HCT116 (cell line): ENCODE data around the gene SOX15. TPM values are rescaled to one million over a fixed set of nuclear protein-coding genes. Genes with fewer than 3 reads are reported as not detected.

Experiments used
- ATAC-seq: fragments of 200-7000 bp; cut with Tn5 transposase; 2 replicates; pipeline ENCODE4 v1.9.1; 2020; ENCODE audit warnings: mild to moderate bottlenecking, moderate library complexity
- BruUV-seq: library from RNA; stranded (reverse); fragments of 400-500 nt; replicated peaks from 2 replicates; lab custom pipeline; 2021; lab: Mats Ljungman, UMichigan
- CTCF ChIA-PET: fragments of 300-600 bp; sonication (Branson Sonifier 250); formaldehyde crosslinking; loops from one replicate; lab custom pipeline; 2021; ENCODE audit warnings: antibody characterized with exemption; lab: Charles Lee
- POLR2A ChIA-PET: fragments of 300-600, 350-600 bp; sonication (Branson Sonifier 250); formaldehyde crosslinking; loops from one replicate; lab custom pipeline; 2021; ENCODE audit warnings: antibody characterized with exemption; lab: Charles Lee
- RAD21 ChIA-PET, 2 experiments: fragments of 300-600 bp; sonication (Branson Sonifier 250); formaldehyde crosslinking; loops; one replicate each; lab custom pipeline; 2023; ENCODE audit warnings: low total read pairs in 2 of 2; ENCODE audit not compliant: uncharacterized antibody in 2 of 2, unreplicated experiment in 2 of 2, low non-redundant PET in 1 of 2; lab: Charles Lee
- DNase-seq: peaks from one replicate; pipeline ENCODE4 v3.0.0-alpha.2; 2010; ENCODE audit warnings: low read depth, low spot score
- H2AFZ ChIP-seq: fragments of 200-600 bp; shearing (Covaris generic), sonication (generic); 2 replicates; pipeline ENCODE4 v1.6.1; 2017; ENCODE audit warnings: low read depth, mixed run types, mixed read lengths, antibody characterized with exemption, low read length; ENCODE audit not compliant: poor library complexity, severe bottlenecking
- H3K27ac ChIP-seq: 2 replicates; pipeline ENCODE4 v1.5.1; 2012; ENCODE audit warnings: low read depth, low read length
- H3K27me3 ChIP-seq: fragments of 200-600 bp; sonication (generic); 2 replicates; pipeline ENCODE4 v1.6.1; 2016; ENCODE audit warnings: mixed run types, low read length, mixed read lengths; ENCODE audit not compliant: insufficient read depth
- H3K36me3 ChIP-seq, 2 experiments: fragments of 200-500 bp in 1 of 2; fragments of 200-600 bp in 1 of 2; sonication (Bioruptor generic) in 1 of 2; sonication (generic) in 1 of 2; 2 replicates each; pipeline versions ENCODE4 v1.5.1 to v1.6.1; 2014 to 2016; ENCODE audit warnings: low read length in 2 of 2, inconsistent platforms in 1 of 2, mixed read lengths in 1 of 2, mixed run types in 1 of 2; ENCODE audit not compliant: insufficient read depth in 2 of 2, control insufficient read depth in 1 of 2
- H3K4me1 ChIP-seq, 2 experiments: fragments of 200-600 bp in 1 of 2; sonication (generic) in 1 of 2; 2 replicates each; pipeline versions ENCODE4 v1.5.1 to v1.6.1; 2012 to 2017; ENCODE audit warnings: low read length in 2 of 2, inconsistent platforms in 1 of 2, mild to moderate bottlenecking in 1 of 2, mixed read lengths in 1 of 2, mixed run types in 1 of 2, moderate library complexity in 1 of 2; ENCODE audit not compliant: insufficient read depth in 2 of 2, control insufficient read depth in 1 of 2
- H3K4me2 ChIP-seq: fragments of 200-600 bp; sonication (generic); 2 replicates; pipeline ENCODE4 v1.6.1; 2017; ENCODE audit warnings: mixed run types, low read length, mixed read lengths
- H3K4me3 ChIP-seq, 2 experiments: fragments of 200-600 bp in 1 of 2; sonication (generic) in 1 of 2; replicated peaks in 1 of 2; 2 replicates each; pipeline ENCODE4 v1.5.1; 2011 to 2016; ENCODE audit warnings: low read length in 2 of 2, control low read depth in 1 of 2, low read depth in 1 of 2, mild to moderate bottlenecking in 1 of 2, mixed read lengths in 1 of 2, mixed run types in 1 of 2
- H3K79me2 ChIP-seq: fragments of 200-600 bp; sonication (generic); 2 replicates; pipeline ENCODE4 v1.6.1; 2017; ENCODE audit warnings: mild to moderate bottlenecking, mixed run types, low read length, moderate library complexity, mixed read lengths; ENCODE audit not compliant: insufficient read depth
- H3K9ac ChIP-seq: fragments of 200-600 bp; sonication (generic); 2 replicates; pipeline ENCODE4 v1.6.1; 2016; ENCODE audit warnings: low read length, mixed read lengths
- H3K9me2 ChIP-seq: fragments of 200-600 bp; sonication (generic), shearing (Covaris generic); 2 replicates; pipeline ENCODE4 v1.6.1; 2017; ENCODE audit warnings: mixed run types, mild to moderate bottlenecking, moderate library complexity; ENCODE audit not compliant: insufficient read depth
- H3K9me3 ChIP-seq, 2 experiments: fragments of 200-500 bp in 1 of 2; fragments of 200-600 bp in 1 of 2; sonication (Bioruptor generic) in 1 of 2; sonication (generic) in 1 of 2; 2 replicates each; pipeline ENCODE4 v1.6.1; 2014 to 2017; ENCODE audit warnings: low read length in 2 of 2, mixed read lengths in 2 of 2, inconsistent platforms in 1 of 2, low read depth in 1 of 2, mild to moderate bottlenecking in 1 of 2, mixed run types in 1 of 2, moderate library complexity in 1 of 2; ENCODE audit not compliant: control insufficient read depth in 1 of 2, insufficient read depth in 1 of 2
- H4K20me1 ChIP-seq: fragments of 200-600 bp; sonication (generic), shearing (Covaris generic); 2 replicates; pipeline ENCODE4 v1.6.1; 2017; ENCODE audit warnings: mixed run types, mild to moderate bottlenecking, moderate library complexity; ENCODE audit not compliant: insufficient read depth
- CEBPB ChIP-seq: IDR thresholded peaks from 2 replicates; pipeline ENCODE4 v1.6.1; 2012; ENCODE audit warnings: low read depth
- EZH2 ChIP-seq: fragments of 200-600 bp; sonication (generic); IDR thresholded peaks from 2 replicates; pipeline ENCODE4 v1.6.1; 2017; ENCODE audit warnings: antibody characterized with exemption, mixed run types
- EZH2phosphoT487 ChIP-seq: fragments of 200-600 bp; IDR thresholded peaks from 2 replicates; pipeline ENCODE4 v1.6.1; 2018; ENCODE audit warnings: antibody characterized with exemption, borderline replicate concordance
- JUND ChIP-seq: IDR thresholded peaks from 2 replicates; pipeline ENCODE4 v1.6.1; 2012
- POLR2A ChIP-seq: IDR thresholded peaks from 2 replicates; pipeline ENCODE4 v1.7.0; 2011; ENCODE audit warnings: borderline replicate concordance; ENCODE audit not compliant: insufficient read depth, insufficient read length; ENCODE audit errors: extremely low read depth
- POLR2AphosphoS5 ChIP-seq: IDR thresholded peaks from 2 replicates; pipeline ENCODE4 v1.6.1; 2011; ENCODE audit warnings: mild to moderate bottlenecking, low read depth, low read length, moderate library complexity
- RAD21 ChIP-seq: IDR thresholded peaks from 2 replicates; pipeline ENCODE4 v1.6.1; 2012; ENCODE audit warnings: low read depth, mild to moderate bottlenecking
- SIN3A ChIP-seq: IDR thresholded peaks from 2 replicates; pipeline ENCODE4 v1.6.1; 2012; ENCODE audit warnings: low read depth
- SP1 ChIP-seq: IDR thresholded peaks from 2 replicates; pipeline ENCODE4 v1.6.1; 2012; ENCODE audit warnings: low read depth
- SRF ChIP-seq: IDR thresholded peaks from 2 replicates; pipeline ENCODE4 v1.6.1; 2012; ENCODE audit warnings: low read depth
- TCF7L2 ChIP-seq: IDR thresholded peaks from 2 replicates; pipeline ENCODE4 v1.7.0; 2011; ENCODE audit warnings: borderline replicate concordance, inconsistent platforms; ENCODE audit not compliant: insufficient read depth, insufficient read length; ENCODE audit errors: extremely low read depth
- YY1 ChIP-seq: IDR thresholded peaks from 2 replicates; pipeline ENCODE4 v1.6.1; 2011; ENCODE audit warnings: low read length, low read depth, moderate library complexity, mild to moderate bottlenecking; ENCODE audit not compliant: insufficient replicate concordance; ENCODE audit errors: extremely low read depth
- ZFX ChIP-seq: fragments of 450-650 bp; IDR thresholded peaks from 2 replicates; pipeline ENCODE4 v1.6.1; 2017
- ZNF274 ChIP-seq: fragments of 200-500 bp; sonication (Bioruptor generic); IDR thresholded peaks from 2 replicates; pipeline ENCODE4 v1.6.1; 2014; ENCODE audit warnings: mild to moderate bottlenecking, low read depth, low read length, inconsistent platforms
- intact Hi-C: fragments of 100-400 bp; cut with micrococcal nuclease; formaldehyde crosslinking; loops from 2 replicates; pipeline ENCODE4 v1.10.0; 2022
- total RNA-seq: library from RNA; stranded (reverse); gene quantifications from one replicate; pipeline ENCODE4 v1.2.1, GENCODE V29; 2021; ENCODE audit not compliant: unreplicated experiment
- TF ChIP-seq, protein P1 (sequence below): IDR thresholded peaks from 2 replicates; pipeline ENCODE4 v1.6.1; 2011; ENCODE audit warnings: mild to moderate bottlenecking, low read length, moderate library complexity; ENCODE audit not compliant: insufficient replicate concordance; ENCODE audit errors: extremely low read depth
- TF ChIP-seq, protein P2 (sequence below): IDR thresholded peaks from 2 replicates; pipeline ENCODE4 v1.6.1; 2012; ENCODE audit warnings: low read depth
- TF ChIP-seq, protein P3 (sequence below), 3 experiments: fragments of 200-600 bp in 1 of 3; sonication (generic) in 1 of 3; IDR thresholded peaks in 2 of 3; conservative IDR thresholded peaks in 1 of 3; 2 replicates each; pipeline ENCODE4 v1.5.1; 2012 to 2017; ENCODE audit warnings: low read depth in 2 of 3, low read length in 2 of 3, antibody characterized with exemption in 1 of 3, borderline replicate concordance in 1 of 3, control low read depth in 1 of 3, mild to moderate bottlenecking in 1 of 3, mixed read lengths in 1 of 3, mixed run types in 1 of 3, moderate library complexity in 1 of 3; ENCODE audit not compliant: insufficient read depth in 1 of 3

Gene SOX15
- total RNA-seq, 1 experiment from 2014 or later: 0.69 TPM

DNA sequence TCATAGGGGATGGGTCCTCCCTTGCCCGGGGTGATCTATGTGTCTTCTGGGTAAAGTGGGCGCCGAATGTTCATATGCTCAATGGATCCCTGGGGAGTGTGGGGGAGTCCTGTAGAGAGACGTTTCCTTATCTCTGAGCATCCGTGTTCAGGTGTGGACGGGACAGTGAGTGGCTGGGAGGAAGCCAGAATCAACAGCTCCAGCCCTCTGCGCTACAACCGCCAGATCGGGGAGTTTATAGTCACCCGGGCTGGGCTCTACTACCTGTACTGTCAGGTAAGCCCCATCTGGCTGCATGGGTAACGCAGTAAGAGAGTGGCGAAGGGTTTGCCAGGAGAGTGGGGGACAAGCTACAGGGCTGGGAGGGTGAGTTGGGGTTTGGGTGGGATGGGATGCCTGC, 33.3 kb downstream of the SOX15 start:
- POLR2A ChIA-PET: no interaction called here

More for the DNA sequence above, 33.3 kb downstream of the SOX15 start:
- ChIA-PET RAD21 (no interaction called here), CTCF (no interaction called here)
- Histone ChIP-seq H2AFZ (no peak overlapping the region), H4K20me1 (no peaks in the 10 kb centered on the region), H3K9me3 (no peaks in the 10 kb centered on the region), H3K27ac (no peak overlapping the region), H3K4me1 (peaks cover 20 to 41% of the 10 kb centered on the region in 2 experiments), H3K36me3 (no peaks in the 10 kb centered on the region), H3K4me3 (no peak overlapping the region), H3K9me2 (no peaks in the 10 kb centered on the region), H3K27me3 (no peaks in the 10 kb centered on the region), H3K4me2 (no peak overlapping the region), H3K9ac (no peak overlapping the region), H3K79me2 (peaks cover 4% of the 10 kb centered on the region; the same call in 1 of the 2 replicates)
- no TSS peak for BruUV-seq
- intact Hi-C loops: no loop called here
- no peak for ATAC-seq
- no peak for TF ChIP-seq POLR2A
- TF ChIP-seq, protein P1, sequence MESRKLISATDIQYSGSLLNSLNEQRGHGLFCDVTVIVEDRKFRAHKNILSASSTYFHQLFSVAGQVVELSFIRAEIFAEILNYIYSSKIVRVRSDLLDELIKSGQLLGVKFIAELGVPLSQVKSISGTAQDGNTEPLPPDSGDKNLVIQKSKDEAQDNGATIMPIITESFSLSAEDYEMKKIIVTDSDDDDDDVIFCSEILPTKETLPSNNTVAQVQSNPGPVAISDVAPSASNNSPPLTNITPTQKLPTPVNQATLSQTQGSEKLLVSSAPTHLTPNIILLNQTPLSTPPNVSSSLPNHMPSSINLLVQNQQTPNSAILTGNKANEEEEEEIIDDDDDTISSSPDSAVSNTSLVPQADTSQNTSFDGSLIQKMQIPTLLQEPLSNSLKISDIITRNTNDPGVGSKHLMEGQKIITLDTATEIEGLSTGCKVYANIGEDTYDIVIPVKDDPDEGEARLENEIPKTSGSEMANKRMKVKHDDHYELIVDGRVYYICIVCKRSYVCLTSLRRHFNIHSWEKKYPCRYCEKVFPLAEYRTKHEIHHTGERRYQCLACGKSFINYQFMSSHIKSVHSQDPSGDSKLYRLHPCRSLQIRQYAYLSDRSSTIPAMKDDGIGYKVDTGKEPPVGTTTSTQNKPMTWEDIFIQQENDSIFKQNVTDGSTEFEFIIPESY: no peak
- TF ChIP-seq POLR2AphosphoS5: no peak
- TF ChIP-seq JUND: no peak
- TF ChIP-seq, protein P2, sequence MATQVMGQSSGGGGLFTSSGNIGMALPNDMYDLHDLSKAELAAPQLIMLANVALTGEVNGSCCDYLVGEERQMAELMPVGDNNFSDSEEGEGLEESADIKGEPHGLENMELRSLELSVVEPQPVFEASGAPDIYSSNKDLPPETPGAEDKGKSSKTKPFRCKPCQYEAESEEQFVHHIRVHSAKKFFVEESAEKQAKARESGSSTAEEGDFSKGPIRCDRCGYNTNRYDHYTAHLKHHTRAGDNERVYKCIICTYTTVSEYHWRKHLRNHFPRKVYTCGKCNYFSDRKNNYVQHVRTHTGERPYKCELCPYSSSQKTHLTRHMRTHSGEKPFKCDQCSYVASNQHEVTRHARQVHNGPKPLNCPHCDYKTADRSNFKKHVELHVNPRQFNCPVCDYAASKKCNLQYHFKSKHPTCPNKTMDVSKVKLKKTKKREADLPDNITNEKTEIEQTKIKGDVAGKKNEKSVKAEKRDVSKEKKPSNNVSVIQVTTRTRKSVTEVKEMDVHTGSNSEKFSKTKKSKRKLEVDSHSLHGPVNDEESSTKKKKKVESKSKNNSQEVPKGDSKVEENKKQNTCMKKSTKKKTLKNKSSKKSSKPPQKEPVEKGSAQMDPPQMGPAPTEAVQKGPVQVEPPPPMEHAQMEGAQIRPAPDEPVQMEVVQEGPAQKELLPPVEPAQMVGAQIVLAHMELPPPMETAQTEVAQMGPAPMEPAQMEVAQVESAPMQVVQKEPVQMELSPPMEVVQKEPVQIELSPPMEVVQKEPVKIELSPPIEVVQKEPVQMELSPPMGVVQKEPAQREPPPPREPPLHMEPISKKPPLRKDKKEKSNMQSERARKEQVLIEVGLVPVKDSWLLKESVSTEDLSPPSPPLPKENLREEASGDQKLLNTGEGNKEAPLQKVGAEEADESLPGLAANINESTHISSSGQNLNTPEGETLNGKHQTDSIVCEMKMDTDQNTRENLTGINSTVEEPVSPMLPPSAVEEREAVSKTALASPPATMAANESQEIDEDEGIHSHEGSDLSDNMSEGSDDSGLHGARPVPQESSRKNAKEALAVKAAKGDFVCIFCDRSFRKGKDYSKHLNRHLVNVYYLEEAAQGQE: no peak
- no peak for TF ChIP-seq ZNF274
- no peak for TF ChIP-seq RAD21
- no peak for TF ChIP-seq SRF
- TF ChIP-seq ZFX: no peak
- no peak for TF ChIP-seq EZH2phosphoT487
- no peak for TF ChIP-seq YY1
- TF ChIP-seq, protein P3, sequence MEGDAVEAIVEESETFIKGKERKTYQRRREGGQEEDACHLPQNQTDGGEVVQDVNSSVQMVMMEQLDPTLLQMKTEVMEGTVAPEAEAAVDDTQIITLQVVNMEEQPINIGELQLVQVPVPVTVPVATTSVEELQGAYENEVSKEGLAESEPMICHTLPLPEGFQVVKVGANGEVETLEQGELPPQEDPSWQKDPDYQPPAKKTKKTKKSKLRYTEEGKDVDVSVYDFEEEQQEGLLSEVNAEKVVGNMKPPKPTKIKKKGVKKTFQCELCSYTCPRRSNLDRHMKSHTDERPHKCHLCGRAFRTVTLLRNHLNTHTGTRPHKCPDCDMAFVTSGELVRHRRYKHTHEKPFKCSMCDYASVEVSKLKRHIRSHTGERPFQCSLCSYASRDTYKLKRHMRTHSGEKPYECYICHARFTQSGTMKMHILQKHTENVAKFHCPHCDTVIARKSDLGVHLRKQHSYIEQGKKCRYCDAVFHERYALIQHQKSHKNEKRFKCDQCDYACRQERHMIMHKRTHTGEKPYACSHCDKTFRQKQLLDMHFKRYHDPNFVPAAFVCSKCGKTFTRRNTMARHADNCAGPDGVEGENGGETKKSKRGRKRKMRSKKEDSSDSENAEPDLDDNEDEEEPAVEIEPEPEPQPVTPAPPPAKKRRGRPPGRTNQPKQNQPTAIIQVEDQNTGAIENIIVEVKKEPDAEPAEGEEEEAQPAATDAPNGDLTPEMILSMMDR (IDR thresholded peaks at IDR 0.05 in 2 of 3, conservative IDR thresholded peaks at IDR 0.05 in 1 of 3; ENCODE audit: borderline replicate concordance in 1 of 3, insufficient read depth in 1 of 3, low read depth in 2 of 3, low read length in 2 of 3): no peak
- no peak for TF ChIP-seq SP1
- no peak for TF ChIP-seq EZH2
- TF ChIP-seq TCF7L2: no peak
- no peak for TF ChIP-seq SIN3A
- TF ChIP-seq CEBPB: no peak
- no peak for DNase-seq
